ENCODE data around the gene NSUN6.
"Not testable (repeated sequence)": the region's sequence is repeated elsewhere in the genome, so short reads cannot be mapped to it uniquely, and the experiment has no call there.

The NSUN6 gene

DNA sequence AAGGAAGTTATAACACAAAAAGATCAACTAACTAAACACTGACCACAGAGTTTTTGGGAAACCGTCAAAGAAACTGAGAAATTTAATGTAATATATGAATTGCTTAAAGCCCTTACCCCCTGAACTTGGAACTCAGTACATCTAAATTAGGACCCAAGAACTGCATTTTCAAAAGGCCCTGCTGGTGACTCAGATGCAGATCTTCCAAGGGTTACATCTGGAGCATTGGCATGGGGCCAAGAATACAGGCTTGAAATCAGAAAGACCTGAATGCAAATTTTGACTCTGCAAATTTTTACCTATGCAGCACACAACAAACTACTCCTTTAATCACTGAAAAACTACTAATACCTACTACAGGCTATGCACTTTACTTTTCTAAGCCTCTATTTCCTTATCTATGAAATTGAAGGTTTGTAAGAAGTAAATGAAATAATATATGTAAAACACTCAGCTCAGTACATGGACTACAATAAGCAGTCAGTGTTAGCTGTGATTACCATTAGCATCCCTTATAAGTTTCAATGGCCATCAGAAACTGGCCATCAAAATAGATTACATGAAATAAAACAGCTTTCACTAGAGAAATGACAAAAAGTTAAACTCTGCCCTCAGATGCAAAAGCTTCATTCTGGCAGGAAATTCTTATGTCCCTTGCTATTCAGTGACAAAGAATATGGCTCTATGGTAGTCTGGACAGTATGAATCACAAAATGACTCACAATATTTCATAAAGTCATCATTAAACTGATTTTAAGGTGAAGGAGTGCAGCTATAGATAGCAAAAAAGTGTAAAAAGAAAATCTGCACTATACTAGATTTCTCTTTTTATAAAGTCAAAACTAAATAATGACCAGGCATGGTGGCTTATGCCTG, 43.6 kb downstream of the NSUN6 start:
- DNase-seq (ENCODE audit: low read depth), result no peak

DNA sequence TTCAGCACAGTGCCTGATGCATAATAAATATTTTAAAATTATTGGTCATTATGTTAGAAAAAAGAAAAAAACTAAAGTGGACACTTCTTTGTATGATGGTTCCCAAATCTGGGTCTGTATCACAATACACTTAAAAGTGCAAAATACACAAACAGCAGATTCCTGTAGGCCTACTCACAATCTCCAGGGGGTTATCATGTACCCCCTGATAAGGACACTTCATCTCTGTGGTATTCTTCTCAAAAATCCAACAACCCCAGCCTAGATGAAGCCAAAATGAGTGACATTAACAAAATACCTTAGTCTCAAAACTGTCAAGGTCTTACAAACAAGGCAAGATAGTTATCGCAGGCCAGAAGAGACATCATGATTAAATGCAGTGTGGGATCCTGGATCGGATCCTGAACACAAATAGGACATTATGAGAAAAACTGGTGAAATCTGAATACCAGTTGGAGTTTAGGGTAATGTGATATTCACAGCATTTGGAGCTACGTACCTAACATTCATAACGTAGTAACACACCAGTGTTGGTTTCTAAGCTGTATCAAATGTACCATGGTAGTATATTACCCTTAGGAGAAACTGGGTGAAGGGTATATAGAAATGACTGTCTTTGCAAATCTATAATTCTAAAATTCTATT, 45.2 kb downstream of the NSUN6 start:
- DNase-seq (ENCODE audit: low read depth), result no peak

DNA sequence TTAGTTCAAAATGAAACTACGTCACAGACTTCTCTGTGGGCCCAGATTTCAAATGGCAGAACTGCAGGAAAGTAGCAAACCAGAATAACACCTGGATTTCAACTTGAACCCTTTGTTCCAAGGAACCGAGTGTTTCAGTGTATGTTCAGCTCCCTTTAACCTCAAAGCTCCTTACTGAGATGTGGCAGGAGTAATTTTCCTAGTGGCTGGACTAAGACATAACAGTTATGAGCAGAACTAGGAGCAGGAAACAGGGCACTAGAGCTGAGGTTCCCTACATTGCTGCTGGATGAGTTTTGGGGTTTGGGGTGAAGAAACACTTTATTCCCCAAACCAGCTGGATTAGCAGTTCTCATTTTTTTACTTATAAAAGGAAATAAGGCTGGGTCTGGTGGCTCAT, 50.1 kb downstream of the NSUN6 start:
- no peak for DNase-seq (ENCODE audit: low read depth)

DNA sequence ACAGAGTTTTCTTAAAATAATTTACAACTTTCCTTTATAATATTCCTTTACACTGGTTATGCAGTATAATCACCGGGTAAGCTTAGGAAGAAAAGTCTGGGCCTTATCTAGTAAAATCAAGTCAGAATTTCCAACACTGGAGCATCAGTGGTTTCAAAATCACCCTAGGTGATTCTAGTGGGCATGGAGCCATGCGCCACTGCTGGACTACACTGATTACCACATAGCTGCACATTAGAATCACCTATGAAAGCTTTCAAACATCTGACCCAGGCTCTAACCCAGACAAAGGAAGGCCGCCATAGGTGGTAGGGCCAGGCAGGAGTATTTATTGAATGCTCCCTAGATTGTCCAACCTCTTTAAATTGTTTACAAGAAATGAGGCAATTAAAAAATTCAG, 52.0 kb downstream of the NSUN6 start:
- DNase-seq (ENCODE audit: low read depth), result no peak

DNA sequence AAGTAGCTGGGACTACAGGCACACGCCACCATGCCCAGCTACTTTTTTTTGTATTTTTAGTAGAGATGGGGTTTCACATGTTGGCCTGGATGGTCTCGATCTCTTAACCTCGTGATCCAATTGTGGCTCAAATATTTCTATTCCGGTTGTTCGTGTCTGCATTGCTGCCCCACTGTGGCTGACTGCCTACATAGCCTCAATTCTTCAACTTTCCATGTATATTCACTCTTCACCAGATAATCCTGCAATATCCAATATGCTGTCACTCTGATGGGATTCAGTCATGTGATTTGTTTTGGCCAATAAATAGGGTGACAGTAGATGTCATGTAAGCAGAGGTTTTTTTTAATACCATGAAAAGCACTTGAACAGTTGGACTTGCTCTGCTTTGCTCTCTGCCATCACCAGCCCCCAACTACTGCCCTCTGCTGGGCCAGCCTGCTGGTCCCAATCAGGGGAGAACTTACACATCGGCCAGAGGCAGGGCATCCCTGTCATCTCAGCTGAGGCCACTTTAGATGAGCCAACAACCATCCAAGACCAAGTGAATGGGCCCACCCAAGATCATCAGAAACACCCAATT, 56.7 kb downstream of the NSUN6 start:
- no peak for DNase-seq (ENCODE audit: low read depth)

DNA sequence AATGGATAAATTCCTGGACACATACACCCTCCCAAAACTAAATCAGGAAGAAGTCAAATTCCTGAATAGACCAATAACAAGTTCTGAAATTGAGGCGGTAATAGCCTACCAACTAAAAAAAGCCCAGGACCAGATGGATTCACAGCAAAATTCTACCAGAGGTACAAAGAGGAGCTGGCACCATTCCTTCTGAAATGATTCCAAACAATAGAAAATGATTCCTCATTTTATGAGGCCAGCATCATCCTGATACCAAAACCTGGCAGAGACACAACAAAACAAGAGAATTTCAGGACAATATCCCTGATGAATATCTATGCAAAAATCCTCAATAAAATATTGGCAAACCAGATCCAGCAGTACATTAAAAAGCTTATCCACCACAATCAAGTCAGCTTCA, 60.2 kb downstream of the NSUN6 start:
- not testable (repeated sequence) for DNase-seq (ENCODE audit: low read depth)

DNA sequence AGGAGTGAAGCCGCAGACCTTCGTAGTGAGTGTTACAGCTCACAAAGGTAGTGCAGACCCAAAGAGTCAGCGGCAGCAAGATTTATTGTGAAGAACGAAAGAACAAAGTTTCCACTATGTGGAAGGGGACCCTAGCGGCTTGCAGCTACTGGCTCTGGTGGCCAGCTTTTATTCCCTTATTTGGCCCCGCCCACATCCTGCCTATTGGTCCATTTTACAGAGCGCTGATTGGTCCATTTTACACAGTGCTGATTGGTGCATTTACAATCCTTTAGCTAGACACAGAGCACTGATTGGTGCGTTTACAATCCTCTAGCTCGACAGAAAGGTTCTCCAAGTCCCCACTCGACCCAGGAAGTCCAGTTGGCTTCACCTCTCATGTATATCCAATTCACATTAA, 64.8 kb downstream of the NSUN6 start:
- not testable (repeated sequence) for DNase-seq (ENCODE audit: low read depth)

DNA sequence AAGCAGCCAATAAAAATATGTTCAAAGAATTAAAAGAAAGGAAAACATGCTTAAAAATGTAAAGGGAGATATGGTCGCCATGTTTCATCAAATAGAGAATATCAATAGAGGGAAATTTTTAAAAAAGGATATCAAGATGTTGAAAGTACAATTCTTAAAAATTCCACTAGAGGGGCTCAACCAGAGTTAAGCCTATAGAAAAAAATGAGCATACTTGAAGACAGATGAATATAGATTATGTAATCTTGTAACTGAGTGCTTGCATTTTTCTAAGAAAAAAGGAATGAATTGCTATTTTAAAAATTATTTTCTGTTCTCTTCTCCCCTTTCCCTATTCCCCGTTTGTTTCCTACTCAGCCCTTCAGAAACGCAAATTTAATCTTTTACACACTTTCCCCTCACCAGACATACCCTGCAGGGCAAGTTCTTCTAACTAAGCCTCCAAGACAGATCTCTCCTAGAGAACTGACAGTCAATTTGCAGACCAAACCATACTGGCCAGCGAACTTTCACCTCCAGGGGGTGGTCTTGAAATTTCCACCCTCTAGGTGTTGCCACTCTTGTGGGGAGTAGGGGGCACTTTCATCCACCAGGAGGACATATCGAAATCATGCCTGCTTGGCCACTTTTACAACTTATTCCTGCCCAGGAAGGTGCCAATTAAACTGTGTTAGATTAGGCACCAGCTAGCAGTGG, 67.7 kb downstream of the NSUN6 start:
- DNase-seq (ENCODE audit: low read depth), result no peak

DNA sequence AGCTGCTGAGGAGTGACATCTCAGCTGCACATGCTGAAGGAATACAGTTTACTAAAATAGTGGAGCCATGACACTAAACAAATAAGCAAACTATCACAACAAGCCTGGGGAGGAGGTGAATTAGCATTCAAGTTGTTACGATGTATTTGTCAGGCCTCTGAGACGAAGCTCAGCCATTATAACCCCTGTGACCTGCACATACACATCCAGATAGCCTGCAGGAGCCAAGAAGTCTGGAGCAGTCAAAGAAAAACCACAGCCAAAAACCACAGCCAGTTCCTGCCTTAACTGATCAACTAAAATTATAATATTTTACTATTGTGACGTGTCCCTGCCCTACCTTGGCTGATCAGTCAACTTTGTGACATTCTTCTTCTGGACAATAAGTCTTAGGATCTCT, 68.6 kb downstream of the NSUN6 start:
- DNase-seq (ENCODE audit: low read depth), result no peak

DNA sequence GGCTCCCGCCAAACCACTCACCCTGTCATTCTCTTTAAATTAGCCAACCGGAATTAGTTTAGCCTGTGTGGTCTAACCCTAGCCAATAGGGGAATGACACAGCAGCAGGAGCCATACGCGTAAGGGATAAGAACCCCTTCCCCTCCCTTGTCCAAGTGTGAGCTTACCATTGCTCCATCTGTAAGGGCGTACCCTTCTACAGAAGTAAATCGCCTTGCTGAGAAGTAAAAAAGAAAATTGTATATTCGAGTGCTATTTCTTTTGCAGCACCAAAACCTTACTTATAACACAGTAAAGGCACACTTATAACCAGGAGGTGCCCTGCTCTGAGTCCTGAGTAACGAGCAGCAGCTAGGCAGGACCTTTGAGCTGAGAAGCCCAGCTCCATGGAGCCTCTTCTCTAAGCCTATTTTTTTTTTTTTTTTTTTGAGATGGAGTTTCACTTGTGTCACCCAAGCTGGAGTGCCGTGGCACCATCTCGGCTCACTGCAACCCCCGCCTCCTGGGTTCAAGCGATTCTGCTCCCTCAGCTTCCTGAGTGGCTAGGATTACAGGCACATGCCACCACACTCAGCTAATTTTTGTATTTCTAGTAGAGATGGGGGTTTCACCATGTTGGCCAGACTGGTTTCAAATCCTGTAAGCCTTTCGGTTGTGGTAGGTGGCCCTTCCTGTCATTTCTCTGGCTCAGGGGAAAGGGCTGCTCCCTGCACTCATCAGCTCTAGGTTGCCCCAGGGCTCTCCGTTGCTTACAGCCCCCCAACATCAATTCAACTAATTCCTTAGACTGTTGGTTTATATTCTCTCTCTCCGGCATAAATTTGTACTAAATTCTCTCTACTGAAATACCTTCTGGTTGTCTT, 73.3 kb downstream of the NSUN6 start:
- no peak for DNase-seq (ENCODE audit: low read depth)

DNA sequence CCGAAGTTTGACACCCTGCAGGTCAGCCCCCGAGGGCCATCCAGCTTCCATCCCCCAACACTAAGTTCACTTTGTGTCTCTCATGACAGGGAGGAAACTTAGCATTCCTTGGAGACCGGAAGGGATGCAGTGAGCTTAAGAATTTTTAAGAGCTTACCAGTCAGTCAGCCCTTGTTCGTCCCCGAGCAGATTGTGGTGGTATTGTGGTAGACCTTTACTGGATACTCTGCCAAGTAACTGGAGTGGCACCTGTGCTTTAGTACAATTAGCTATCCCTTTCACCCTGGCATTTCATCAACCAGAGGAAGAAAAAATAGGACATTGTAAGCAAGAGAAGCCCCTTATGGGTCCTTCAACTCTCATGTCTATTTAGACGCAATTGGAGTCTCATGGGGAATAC, 74.8 kb downstream of the NSUN6 start:
- DNase-seq (ENCODE audit: low read depth), result no peak

DNA sequence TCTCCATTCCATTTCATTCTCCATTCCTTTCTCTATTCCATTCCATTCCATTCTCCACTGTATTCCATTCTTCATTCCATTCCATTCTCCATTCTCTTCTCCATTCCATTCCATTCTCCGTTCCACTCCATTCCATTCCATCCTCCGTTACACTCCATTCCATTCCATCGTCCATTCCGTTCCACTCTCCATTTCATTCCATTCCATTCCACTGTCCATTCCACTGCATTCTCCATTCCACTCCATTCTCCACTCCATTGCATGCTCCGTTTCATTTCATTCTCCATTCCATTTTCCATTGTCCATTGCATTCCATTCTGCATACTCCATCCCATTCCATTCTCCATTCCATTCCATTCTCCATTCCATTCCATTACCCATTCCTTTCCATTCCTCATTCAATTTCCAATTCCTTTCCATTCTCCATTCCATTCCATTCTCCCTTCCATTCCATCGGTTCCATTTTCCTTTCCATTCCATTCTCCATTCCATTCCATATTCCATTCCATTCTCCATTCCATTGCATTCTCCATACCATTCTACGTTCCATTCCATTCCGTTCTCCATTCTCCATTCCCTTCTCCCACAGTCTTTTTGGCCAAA, 78.3 kb downstream of the NSUN6 start:
- no peak for DNase-seq (ENCODE audit: low read depth)

DNA sequence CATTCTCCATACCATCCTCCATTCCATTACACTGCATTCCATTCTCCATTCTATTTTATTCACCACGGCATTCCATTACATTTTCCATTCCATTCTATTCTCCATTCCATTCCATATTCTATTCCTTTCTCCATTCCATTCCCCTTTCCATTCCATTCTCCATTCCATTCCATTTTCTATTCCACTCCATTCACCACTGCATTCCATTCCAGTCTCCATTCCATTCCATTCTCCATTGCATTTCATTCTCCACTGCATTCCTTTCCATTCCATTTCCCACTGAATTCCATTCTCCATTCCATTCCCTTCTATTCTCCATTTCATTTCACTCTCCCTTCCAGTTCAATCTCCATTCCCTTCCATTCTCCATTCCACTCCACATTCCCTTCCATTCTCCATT, 79.6 kb downstream of the NSUN6 start:
- no peak for DNase-seq (ENCODE audit: low read depth)

DNA sequence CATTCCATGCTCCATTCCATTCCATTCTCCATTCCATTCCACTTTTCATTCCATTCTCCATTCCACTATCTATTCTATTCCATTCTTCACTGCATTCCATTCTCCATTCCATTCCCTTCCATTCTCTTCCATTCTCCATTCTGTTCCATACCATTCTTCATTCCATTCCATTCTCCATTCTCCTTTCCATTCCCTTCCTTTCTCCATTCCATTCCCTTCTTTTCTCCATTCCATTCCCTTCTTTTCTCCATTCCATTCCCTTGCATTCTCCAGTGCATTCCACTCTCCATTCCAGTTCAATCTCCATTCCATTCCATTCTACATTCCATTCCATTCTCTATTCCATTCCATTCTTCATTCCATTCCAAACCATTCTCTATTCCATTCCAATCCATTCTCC, 80.3 kb downstream of the NSUN6 start:
- DNase-seq (ENCODE audit: low read depth), result no peak

DNA sequence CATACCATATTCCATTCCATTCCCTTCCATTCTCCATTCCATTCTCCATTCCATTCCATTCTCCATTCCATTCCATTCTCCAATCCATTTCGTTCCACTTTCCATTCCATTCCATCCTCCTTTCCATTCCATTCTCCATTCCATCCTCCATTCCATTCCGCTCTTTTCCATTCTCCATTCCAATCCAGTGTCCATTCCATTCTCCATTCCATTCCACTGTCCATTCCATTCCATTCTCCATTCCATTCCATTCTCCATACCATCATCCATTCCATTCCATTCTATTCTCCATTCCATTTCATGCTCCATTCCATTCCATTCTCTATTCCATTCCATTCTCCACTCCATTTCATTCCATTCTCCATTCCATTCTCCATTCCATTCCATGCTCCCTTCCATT, 81.0 kb downstream of the NSUN6 start:
- not testable (repeated sequence) for DNase-seq (ENCODE audit: low read depth)

DNA sequence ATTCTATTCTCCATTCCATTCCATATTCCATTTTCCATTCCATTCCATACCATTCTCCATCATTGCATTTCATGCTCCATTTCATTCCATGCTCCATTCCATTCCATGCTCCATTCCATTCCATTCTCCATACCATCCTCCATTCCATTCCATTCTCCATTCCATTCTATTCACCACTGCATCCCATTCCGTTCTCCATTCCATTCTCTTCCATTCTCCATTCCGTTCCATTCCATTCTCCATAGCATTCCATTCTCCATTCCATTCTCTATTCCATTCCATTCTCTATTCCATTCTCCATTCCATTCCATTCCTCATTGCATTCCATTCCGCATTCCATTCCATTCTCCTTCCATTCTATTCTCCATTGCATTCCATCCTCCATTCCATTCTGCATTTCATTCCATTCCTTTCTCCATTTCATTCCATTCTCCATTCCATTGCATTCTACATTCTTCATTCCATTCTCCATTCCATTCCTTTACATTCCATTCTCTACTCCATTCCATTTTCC, 84.0 kb downstream of the NSUN6 start:
- DNase-seq (ENCODE audit: low read depth), result no peak

DNA sequence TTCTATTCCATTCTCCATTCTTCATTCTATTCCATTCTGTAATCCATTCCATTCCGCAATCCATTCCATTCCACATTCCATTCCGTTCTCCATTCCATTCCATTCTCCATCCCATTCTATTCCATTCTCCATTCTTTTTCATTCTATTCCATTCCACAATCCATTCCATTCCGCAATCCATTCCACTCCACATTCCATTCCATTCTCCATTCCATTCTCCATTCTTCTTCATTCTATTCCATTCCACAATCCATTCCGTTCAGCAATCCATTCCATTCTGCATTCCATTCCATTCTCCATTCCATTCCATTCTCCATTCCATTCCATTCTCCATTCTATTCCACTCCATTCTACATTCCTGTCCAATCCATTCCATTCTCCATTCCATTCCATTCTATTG, 85.2 kb downstream of the NSUN6 start:
- no peak for DNase-seq (ENCODE audit: low read depth)

DNA sequence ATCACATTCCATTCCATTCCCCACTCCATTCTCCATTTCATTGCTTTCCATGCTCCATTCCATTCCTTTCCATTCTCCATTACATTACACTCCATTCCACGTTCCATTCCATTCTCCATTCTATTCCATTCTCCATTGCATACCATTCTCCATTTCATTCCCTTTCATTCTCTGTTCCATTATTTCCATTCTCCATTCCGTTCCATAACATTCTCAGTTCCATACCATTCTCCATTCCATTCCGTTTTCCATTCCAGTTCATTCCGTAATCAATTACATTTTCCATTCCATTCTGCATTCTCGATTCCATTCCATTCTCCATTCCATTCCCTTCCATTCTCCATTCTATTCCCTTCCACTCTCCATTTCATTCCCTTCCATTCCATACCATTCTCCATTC, 86.4 kb downstream of the NSUN6 start:
- no peak for DNase-seq (ENCODE audit: low read depth)

DNA sequence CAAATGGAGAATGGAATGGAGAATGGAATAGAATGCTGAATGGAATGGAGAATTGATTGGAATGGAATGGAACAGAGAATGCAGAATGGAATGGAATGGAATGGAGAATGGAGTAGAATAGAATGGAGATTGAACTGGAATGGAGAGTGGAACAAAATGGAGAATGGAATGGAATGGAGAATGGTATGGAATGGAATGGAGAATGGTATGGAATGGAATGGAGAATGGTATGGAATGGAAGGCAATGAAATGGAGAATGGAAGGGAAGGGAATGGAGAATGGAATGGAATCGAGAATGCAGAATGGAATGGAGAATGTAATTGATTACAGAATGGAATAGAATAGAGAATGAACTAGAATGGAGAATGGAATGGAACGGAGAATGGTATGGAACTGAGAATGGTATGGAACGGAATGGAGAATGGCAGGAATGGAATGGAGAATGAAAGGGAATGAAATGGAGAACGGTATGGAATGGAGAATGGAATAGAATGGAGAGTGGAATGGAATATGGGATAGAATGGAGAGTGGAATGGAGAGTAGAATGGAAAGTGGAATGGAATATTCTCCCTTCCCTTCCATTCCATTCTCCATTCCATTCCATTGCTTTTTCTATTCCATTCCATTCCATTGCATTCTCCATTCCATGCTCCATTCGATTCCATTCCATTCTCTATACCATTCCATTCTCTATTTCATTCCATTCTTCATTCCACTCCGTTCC, 88.2 kb downstream of the NSUN6 start:
- no peak for DNase-seq (ENCODE audit: low read depth)

DNA sequence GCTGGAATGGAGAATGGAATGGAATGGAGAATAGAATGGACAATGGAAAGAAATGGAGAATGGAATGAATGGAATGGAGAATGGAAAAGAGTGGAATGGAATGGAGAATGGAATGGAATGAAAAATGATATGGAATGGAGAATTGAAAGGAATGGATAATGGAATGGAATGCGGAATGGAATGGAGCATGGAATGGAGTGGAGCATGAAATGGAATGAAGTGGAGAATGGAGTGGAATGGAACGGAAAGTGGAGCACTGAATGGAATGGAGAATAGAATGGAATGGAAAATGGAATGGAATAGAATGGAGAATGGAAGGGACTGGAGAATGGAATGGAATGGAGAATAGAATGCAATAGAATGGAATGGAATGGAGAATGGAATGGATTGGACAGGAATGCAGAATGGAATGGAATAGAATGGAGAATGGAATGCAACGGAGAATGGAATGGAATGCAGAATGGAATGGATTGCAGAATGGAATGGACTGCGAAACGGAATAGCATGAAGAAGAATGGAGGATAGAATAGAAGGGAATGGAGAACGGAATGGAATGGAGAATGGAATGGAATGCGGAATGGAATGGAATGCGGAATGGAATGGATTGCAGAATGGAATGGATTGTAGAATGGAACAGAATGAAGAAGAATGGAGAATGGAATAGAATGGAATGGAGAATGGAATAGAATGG, 89.4 kb downstream of the NSUN6 start:
- DNase-seq (ENCODE audit: low read depth), result no peak

Data from activated T-helper 9 cell treated with anti-CD3 and anti-CD28 coated beads, Interleukin-2, amount 50 U/mL, for 16 hours (primary cell).